ENCODE data around the gene PTPN9.
"Not testable (repeated sequence)": the region's sequence is repeated elsewhere in the genome, so short reads cannot be mapped to it uniquely, and the experiment has no call there.

PTPN9 gene

GRCh38 chr15:75530169-75530568, 48.9 kb downstream of the PTPN9 start:
- no peak for DNase-seq (ENCODE audit: low read depth in 3 of 3)

GRCh38 chr15:75525756-75526155, 53.4 kb downstream of the PTPN9 start:
- not testable (repeated sequence) for DNase-seq (ENCODE audit: low read depth in 3 of 3)

DNA sequence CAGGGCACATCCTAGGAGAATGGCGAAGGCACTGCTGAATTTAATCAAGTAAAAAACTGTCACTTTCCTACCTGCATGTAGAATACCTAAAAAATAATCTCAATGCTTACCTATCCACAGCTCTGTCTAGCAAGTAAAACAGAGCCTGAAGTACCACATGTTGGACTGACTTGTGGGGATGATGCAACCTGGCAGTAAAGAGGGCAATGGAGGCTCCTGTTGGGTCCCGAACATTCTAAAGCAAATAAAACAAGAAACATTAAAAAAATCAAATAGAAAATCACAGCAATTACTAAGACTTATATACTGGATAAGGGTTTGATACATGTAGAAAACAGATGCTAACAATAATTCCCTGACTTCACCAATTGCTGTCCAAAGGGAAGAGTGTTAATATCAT, 56.1 kb downstream of the PTPN9 start:
- no peak for DNase-seq (ENCODE audit: low read depth in 3 of 3)

- no peak for DNase-seq (ENCODE audit: low read depth in 3 of 3)
These were observed 61.9 kb downstream of the PTPN9 start for GRCh38 chr15:75517233-75517632.

DNA sequence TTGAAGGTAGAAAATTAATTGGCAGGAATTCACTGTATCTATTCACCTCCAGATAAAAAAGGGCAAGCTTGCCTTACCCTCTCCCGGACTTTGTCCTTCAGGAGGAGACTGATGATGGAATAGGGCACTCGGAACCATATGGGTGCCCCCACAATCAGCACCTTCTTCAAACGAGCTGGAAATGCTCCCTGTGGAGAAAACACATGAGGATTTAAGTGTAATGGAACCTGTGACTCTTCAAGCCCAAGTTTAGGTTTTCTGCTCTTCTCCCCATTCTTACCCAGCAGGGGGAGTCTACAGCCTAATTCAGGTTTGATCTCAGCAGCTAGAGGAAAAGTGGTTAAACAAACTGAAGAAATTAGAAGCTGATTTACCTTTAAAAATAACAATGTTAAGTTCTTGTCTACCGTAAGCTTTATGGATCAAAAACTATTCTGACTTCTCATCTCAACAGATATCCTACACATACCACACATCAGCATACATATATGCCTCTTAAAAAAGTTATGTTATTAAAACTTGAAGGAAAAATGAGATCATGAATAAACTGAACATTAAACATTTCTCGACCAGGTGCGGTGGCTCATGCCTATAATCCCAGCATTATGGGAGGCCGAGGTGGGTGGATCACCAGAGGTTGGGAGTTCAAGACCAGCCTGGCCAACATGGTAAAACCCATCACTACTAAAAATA, 70.1 kb downstream of the PTPN9 start:
- DNase-seq (ENCODE audit: low read depth in 3 of 3) = peak in 1 of 3 experiments; percentile 2

DNA sequence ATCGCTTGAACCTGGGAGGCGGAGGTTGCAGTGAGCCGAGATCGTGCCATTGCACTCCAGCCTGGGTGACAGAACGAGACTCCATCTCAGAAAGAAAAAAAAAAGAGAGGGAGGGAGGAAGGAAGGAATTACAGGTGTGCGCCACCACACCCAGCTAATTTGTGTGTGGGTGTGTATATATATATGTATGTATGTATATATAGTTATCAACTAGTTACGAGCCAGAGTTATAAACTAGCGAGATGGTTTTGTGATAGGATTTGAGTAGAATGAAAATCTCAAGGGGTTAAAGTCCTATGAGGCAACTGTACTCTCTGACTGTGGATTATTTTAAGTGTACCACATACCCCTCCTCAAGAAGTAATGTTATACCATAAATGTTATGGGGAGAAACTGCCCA, 76.8 kb downstream of the PTPN9 start:
- DNase-seq (ENCODE audit: low read depth in 3 of 3) = no peak

DNA sequence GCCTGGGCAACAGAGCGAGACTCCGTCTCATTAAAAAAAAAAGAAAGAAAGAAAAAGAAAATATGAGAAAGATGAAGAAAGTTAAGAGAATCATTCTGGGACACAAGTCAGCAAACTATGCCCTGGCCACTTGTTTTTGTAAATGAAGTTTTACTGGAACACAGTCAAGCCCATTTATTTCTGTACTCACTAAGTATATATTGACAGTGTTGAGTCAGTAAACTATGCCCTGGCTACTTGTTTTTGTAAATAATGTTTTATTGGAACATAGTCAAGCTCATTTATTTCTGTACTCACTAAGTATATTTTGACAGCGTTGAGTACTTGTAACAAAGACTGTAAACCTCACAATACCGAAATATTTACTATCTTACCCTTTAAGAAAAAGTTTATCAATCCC, 85.4 kb downstream of the PTPN9 start:
- no peak for DNase-seq (ENCODE audit: low read depth in 3 of 3)

GRCh38 chr15:75483961-75484360, 95.2 kb downstream of the PTPN9 start:
- no peak for DNase-seq (ENCODE audit: low read depth in 3 of 3)

DNA sequence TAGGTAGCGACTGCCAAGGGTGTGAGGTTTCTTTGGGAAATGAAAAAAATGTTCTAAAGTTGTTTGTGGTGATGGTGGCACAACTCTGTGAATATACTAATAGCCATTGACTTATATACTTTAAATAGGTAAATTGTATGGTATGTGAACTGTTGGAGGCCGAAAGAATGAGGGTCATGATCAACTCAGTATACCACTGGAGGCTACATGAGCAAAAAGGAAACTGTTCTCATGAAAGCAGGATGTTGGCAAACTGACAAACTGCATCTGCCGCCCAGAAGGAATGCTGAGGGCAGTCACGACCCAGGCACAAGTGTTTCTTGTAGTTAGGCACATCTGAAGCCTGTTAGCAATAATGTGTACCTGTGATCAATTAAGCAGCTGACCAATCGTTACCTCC, 95.6 kb downstream of the PTPN9 start:
- not testable (repeated sequence) for DNase-seq (ENCODE audit: low read depth in 3 of 3)

- DNase-seq (ENCODE audit: low read depth in 3 of 3) = no peak
These were observed 96.0 kb downstream of the PTPN9 start for GRCh38 chr15:75483106-75483505.

GRCh38 chr15:75480463-75480862, 98.7 kb downstream of the PTPN9 start:
- DNase-seq (ENCODE audit: low read depth in 3 of 3) = not testable (repeated sequence)

GRCh38 chr15:75479670-75480069, 99.4 kb downstream of the PTPN9 start:
- no peak for DNase-seq (ENCODE audit: low read depth in 3 of 3)

- DNase-seq (ENCODE audit: low read depth in 3 of 3) = not testable (repeated sequence)
These were observed 102.0 kb downstream of the PTPN9 start for GRCh38 chr15:75477094-75477493.

GRCh38 chr15:75468913-75469598, 110.1 kb downstream of the PTPN9 start:
- DNase-seq (ENCODE audit: low read depth in 3 of 3) = no peak

- DNase-seq (ENCODE audit: low read depth in 3 of 3) = no peak
These were observed 118.5 kb downstream of the PTPN9 start for GRCh38 chr15:75460646-75461045.

- DNase-seq (ENCODE audit: low read depth in 3 of 3) = no peak
These were observed 119.5 kb downstream of the PTPN9 start for GRCh38 chr15:75459581-75459980.

GRCh38 chr15:75456710-75457109, 122.4 kb downstream of the PTPN9 start:
- no peak for DNase-seq (ENCODE audit: low read depth in 3 of 3)

DNA sequence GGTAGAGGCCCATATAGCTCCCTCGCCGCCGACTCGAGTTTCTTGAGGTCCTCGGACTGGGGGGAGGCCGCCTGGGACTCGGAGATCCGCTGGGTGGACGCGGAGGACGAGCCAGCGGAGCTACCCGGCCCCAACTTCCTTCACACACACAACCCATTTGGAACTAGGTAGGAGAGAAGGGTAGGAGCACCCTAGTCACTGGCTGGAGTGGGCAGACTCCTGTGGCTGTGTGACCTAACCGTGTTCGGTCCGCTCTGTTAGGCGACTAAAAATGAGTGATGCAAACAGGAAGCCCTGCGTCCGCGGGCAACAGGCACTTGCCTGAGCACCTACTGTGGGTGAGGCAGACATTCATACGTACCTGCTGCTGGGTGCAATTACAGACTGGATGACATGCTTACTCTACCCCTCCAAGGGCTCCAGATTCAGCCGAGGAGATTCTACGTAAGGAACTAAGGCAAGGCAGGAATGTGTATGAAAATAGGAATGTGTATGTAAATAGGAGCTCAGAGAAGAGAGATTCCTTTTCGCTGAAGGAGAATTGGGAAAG, 123.1 kb downstream of the PTPN9 start:
- peak in 2 of 3 experiments; percentile 27 to 46 for DNase-seq (ENCODE audit: low read depth in 3 of 3)

DNA sequence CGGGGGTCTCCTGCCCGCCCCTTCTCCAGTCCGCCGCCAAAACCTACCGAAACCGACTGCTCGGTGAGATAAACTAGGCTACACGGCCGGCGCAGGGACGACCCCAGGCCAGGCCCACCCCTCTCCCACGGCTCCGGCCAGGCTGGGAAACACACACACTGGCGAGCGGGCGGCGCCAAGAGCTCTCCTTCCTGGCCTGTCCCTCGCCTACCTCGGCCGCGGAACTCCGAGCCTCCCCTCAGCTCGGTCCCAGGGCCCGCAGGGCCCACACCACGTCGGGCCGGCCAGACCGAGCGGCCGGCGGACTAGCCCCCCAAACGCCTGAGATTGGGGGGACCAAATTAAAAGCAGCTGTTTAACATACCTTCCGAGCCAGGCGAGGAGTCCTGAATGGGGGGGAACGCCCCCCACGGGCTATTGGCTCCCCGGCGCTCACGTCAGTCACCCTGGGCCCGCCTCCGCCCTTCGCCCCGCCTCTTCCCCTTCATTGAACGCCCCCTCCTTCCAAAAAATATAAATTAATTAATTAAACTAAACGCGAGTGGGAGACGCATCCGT, 123.6 kb downstream of the PTPN9 start:
- DNase-seq (ENCODE audit: low read depth in 3 of 3) = peak; percentile 77 to 87 (median 82)

GRCh38 chr15:75454471-75455378, 124.4 kb downstream of the PTPN9 start:
- peak; percentile 62 to 82 (median 62) for DNase-seq (ENCODE audit: low read depth in 3 of 3)

DNA sequence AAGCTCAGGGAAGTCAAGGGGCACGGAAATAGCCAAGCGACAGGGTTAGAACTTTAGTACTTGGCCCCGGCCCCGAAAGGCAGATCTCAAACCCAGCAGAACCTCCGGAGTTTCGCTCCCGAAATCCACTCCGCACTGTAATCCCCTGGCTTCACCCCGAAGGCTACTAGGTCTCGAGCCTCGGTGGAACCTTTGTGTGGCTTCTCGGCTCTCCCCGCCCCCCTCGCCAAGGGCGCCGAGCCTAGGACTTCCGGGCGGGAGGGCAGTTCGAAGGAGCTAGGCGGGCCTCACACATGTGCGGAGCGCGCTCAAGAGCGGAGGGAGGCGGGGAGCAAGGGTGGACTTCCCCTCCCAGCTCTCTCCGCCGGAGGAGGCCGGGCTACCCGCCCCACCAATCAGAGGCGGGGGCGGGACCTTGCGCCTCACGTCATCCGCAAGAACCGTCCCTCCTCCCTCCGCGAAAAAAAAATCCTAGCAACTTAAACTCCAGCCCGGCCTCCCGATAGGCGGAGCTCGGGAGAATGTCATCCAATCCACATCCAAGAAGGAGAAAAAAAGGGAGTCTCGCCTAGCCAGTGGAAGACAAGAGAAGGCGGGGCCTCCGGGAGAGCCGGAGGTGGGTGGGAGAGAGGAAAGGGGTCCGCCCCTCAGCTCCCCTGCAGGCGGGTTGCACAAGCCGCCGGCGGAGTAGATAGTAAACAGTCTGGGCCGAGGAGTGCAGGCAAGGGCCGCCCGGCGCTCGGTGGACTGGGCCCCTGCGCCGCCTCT, 125.2 kb downstream of the PTPN9 start:
- DNase-seq (ENCODE audit: low read depth in 3 of 3) = peak; percentile 89 to 95 (median 93)

All from stimulated activated CD4-positive, alpha-beta T cell treated with anti-CD3 and anti-CD28 coated beads, TNF-alpha, amount 100 ng/mL, for 24 hours (primary cell).